H1 (cell line): ENCODE measurements around the gene TBPL2. TPM values are rescaled to one million over a fixed set of nuclear protein-coding genes. Genes with fewer than 3 reads are reported as not detected.

Experiments used
- CTCF ChIA-PET: fragments of 300-600 bp; sonication (Branson Sonifier 250); formaldehyde crosslinking; loops from one replicate; lab custom pipeline; 2021; ENCODE audit not compliant: partially characterized antibody; lab: Charles Lee
- POLR2A ChIA-PET: fragments of 300-600 bp; sonication (Branson Sonifier 250); formaldehyde crosslinking; loops from one replicate; lab custom pipeline; 2021; ENCODE audit warnings: inconsistent platforms; ENCODE audit not compliant: partially characterized antibody; lab: Charles Lee
- DNase-seq, 2 experiments: peaks; one replicate each; pipeline versions ENCODE4 v3.0.0 to v3.0.0-alpha.2; 2010 to 2022; ENCODE audit warnings: low spot score in 2 of 2, low read depth in 1 of 2, mixed read lengths in 1 of 2
- FAIRE-seq: peaks from 2 replicates; lab custom pipeline; 2011; peaks lifted over from hg19 to GRCh38; lab: Jason Lieb, UNC
- H2AFZ ChIP-seq: 2 replicates; pipeline ENCODE4 v1.8.1; 2012; ENCODE audit warnings: low read length, inconsistent platforms
- H2AK5ac ChIP-seq: 2 replicates; pipeline ENCODE4 v1.6.1; 2013; ENCODE audit warnings: low read depth, low read length
- H2BK120ac ChIP-seq: replicated peaks from 2 replicates; pipeline ENCODE3; 2013; ENCODE audit warnings: low read depth, low read length, inconsistent platforms
- H2BK12ac ChIP-seq: 2 replicates; pipeline ENCODE4 v1.6.1; 2013; ENCODE audit warnings: low read depth, low read length
- H2BK15ac ChIP-seq: 2 replicates; pipeline ENCODE4 v1.6.1; 2013; ENCODE audit warnings: low read length
- H2BK20ac ChIP-seq: 2 replicates; pipeline ENCODE4 v1.6.1; 2013; ENCODE audit warnings: low read length
- H2BK5ac ChIP-seq: 2 replicates; pipeline ENCODE4 v1.6.1; 2013; ENCODE audit warnings: low read depth, low read length
- H3K14ac ChIP-seq: 2 replicates; pipeline ENCODE4 v1.6.1; 2013; ENCODE audit warnings: inconsistent platforms; ENCODE audit not compliant: insufficient read length
- H3K18ac ChIP-seq: 2 replicates; pipeline ENCODE4 v1.6.1; 2013; ENCODE audit warnings: low read length; ENCODE audit errors: extremely low read depth
- H3K23ac ChIP-seq: 2 replicates; pipeline ENCODE4 v1.6.1; 2013; ENCODE audit warnings: inconsistent platforms; ENCODE audit not compliant: insufficient read length
- H3K23me2 ChIP-seq: 2 replicates; pipeline ENCODE4 v1.6.1; 2013; ENCODE audit warnings: low read depth, low read length
- H3K27ac ChIP-seq: 2 replicates; pipeline ENCODE4 v1.6.1; 2011; ENCODE audit warnings: low read depth, low read length, inconsistent platforms
- H3K27me3 ChIP-seq, 4 experiments: replicated peaks in 1 of 4; 1 replicate in 1 of 4; 2 replicates in 3 of 4; pipeline versions ENCODE4 v1.6.1 to v1.8.1; 2011 to 2013; ENCODE audit warnings: low read length in 3 of 4, mild to moderate bottlenecking in 3 of 4, inconsistent platforms in 2 of 4, mixed read lengths in 2 of 4, moderate library complexity in 1 of 4; ENCODE audit not compliant: control insufficient read depth in 3 of 4, insufficient read depth in 3 of 4; ENCODE audit errors: extremely low read depth in 1 of 4
- H3K36me3 ChIP-seq, 4 experiments: 2 replicates each; pipeline versions ENCODE4 v1.6.1 to v1.8.1; 2011 to 2013; ENCODE audit warnings: mild to moderate bottlenecking in 4 of 4, low read length in 3 of 4, moderate library complexity in 2 of 4, control low read depth in 1 of 4, inconsistent platforms in 1 of 4; ENCODE audit not compliant: insufficient read depth in 4 of 4, control insufficient read depth in 2 of 4
- H3K4ac ChIP-seq: replicated peaks from 2 replicates; pipeline ENCODE3; 2013; ENCODE audit warnings: low read length, low read depth, mixed read lengths, inconsistent platforms; ENCODE audit not compliant: insufficient read length
- H3K4me1 ChIP-seq, 4 experiments: replicated peaks in 1 of 4; 1 replicate in 1 of 4; 2 replicates in 3 of 4; pipeline versions ENCODE4 v1.6.1 to v1.8.1; 2011 to 2013; ENCODE audit warnings: low read length in 3 of 4, inconsistent platforms in 2 of 4, mixed read lengths in 1 of 4; ENCODE audit not compliant: insufficient read depth in 4 of 4, control insufficient read depth in 3 of 4
- H3K4me2 ChIP-seq, 2 experiments: 2 replicates each; pipeline versions ENCODE4 v1.6.1 to v1.8.1; 2011 to 2013; ENCODE audit warnings: low read depth in 2 of 2, low read length in 2 of 2, control low read depth in 1 of 2, inconsistent platforms in 1 of 2, mild to moderate bottlenecking in 1 of 2; ENCODE audit not compliant: insufficient read depth in 1 of 2
- H3K4me3 ChIP-seq, 4 experiments: fragments of 200-600, 300-600 bp in 1 of 4; sonication (generic), shearing (Covaris generic), sonication (Bioruptor Twin) in 1 of 4; 2 replicates each; pipeline versions ENCODE4 v1.5.1 to v1.8.1; 2011 to 2016; ENCODE audit warnings: low read length in 4 of 4, low read depth in 3 of 4, control low read depth in 2 of 4, inconsistent platforms in 2 of 4, mild to moderate bottlenecking in 2 of 4, mixed read lengths in 1 of 4, moderate library complexity in 1 of 4; ENCODE audit not compliant: insufficient read depth in 2 of 4; ENCODE audit errors: extremely low read depth in 1 of 4
- H3K56ac ChIP-seq: replicated peaks from 2 replicates; pipeline ENCODE3; 2013; ENCODE audit warnings: low read depth, mild to moderate bottlenecking, mixed read lengths, low read length, inconsistent platforms; ENCODE audit not compliant: insufficient read length
- H3K79me1 ChIP-seq: 2 replicates; pipeline ENCODE4 v1.6.1; 2013; ENCODE audit warnings: low read depth, low read length, control low read depth
- H3K79me2 ChIP-seq, 2 experiments: 2 replicates each; pipeline versions ENCODE4 v1.6.1 to v1.8.1; 2012 to 2013; ENCODE audit warnings: low read length in 2 of 2, mild to moderate bottlenecking in 2 of 2, inconsistent platforms in 1 of 2; ENCODE audit not compliant: insufficient read depth in 2 of 2, control insufficient read depth in 1 of 2
- H3K9ac ChIP-seq, 4 experiments: replicated peaks in 1 of 4; 1 replicate in 1 of 4; 2 replicates in 3 of 4; pipeline versions ENCODE4 v1.6.1 to v1.8.1; 2011 to 2013; ENCODE audit warnings: low read depth in 3 of 4, low read length in 3 of 4, control low read depth in 2 of 4, mild to moderate bottlenecking in 2 of 4, moderate library complexity in 2 of 4, inconsistent platforms in 1 of 4; ENCODE audit errors: extremely low read depth in 1 of 4
- H3K9me3 ChIP-seq, 2 experiments: 2 replicates each; pipeline versions ENCODE4 v1.6.1 to v1.8.1; 2012 to 2013; ENCODE audit warnings: mild to moderate bottlenecking in 2 of 2, moderate library complexity in 2 of 2, control low read depth in 1 of 2, inconsistent platforms in 1 of 2, low read depth in 1 of 2, low read length in 1 of 2, mixed read lengths in 1 of 2; ENCODE audit not compliant: insufficient read depth in 2 of 2
- H4K20me1 ChIP-seq, 2 experiments: replicated peaks in 1 of 2; 2 replicates each; pipeline versions ENCODE3 to v1.8.1; 2011 to 2013; ENCODE audit warnings: inconsistent platforms in 2 of 2, low read length in 2 of 2, mild to moderate bottlenecking in 1 of 2; ENCODE audit not compliant: insufficient read depth in 2 of 2, control insufficient read depth in 1 of 2
- H4K5ac ChIP-seq: 2 replicates; pipeline ENCODE4 v1.6.1; 2013; ENCODE audit warnings: low read length, low read depth, mixed read lengths, inconsistent platforms; ENCODE audit not compliant: insufficient read length
- H4K8ac ChIP-seq: 2 replicates; pipeline ENCODE4 v1.8.0; 2013; ENCODE audit warnings: mild to moderate bottlenecking, moderate library complexity, low read length, inconsistent platforms; ENCODE audit not compliant: insufficient read depth; ENCODE audit errors: extremely low read depth
- H4K91ac ChIP-seq: replicated peaks from 2 replicates; pipeline ENCODE3; 2013; ENCODE audit warnings: low read length, mixed read lengths, inconsistent platforms; ENCODE audit not compliant: insufficient read length
- EZH2 ChIP-seq: fragments of 200-600 bp; sonication (generic); IDR thresholded peaks from 2 replicates; pipeline ENCODE4 v1.7.1; 2012; ENCODE audit warnings: low read depth, mild to moderate bottlenecking, moderate library complexity, low read length, inconsistent platforms; ENCODE audit not compliant: severe bottlenecking
- JUND ChIP-seq: IDR thresholded peaks from 2 replicates; pipeline ENCODE4 v1.6.1; 2011; ENCODE audit warnings: mild to moderate bottlenecking, improper control_type of control experiment, low read length
- KDM4A ChIP-seq: IDR thresholded peaks from one replicate; pipeline ENCODE4 v1.7.1; 2012; ENCODE audit warnings: low read depth, mild to moderate bottlenecking, moderate library complexity, low read length, inconsistent platforms; ENCODE audit not compliant: severe bottlenecking
- SIRT6 ChIP-seq: IDR thresholded peaks from one replicate; pipeline ENCODE4 v1.7.1; 2012; ENCODE audit warnings: low read length, inconsistent platforms
- SP1 ChIP-seq: IDR thresholded peaks from 2 replicates; pipeline ENCODE4 v1.6.1; 2011; ENCODE audit warnings: low read depth, low read length
- SUZ12 ChIP-seq: fragments of 200-600 bp; sonication (generic); IDR thresholded peaks from 2 replicates; pipeline ENCODE4 v1.6.1; 2012; ENCODE audit warnings: mild to moderate bottlenecking, inconsistent platforms, low read length, moderate library complexity, mixed read lengths
- WGBS, 2 experiments: shearing (Covaris generic) in 1 of 2; methylation state at CpG; one replicate each; pipeline versions ENCODE4 v1.1.6 to v1.1.7; 2013 to 2015; ENCODE audit warnings: low lambda C conversion rate in 2 of 2, mixed read lengths in 2 of 2, inconsistent platforms in 1 of 2, low coverage in 1 of 2, missing lambda C conversion rate in 1 of 2; ENCODE audit not compliant: insufficient replicate concordance in 2 of 2, insufficient coverage in 1 of 2, insufficient read length in 1 of 2; ENCODE audit errors: extremely low coverage in 1 of 2, missing lambda C conversion rate in 1 of 2; 5-methylcytosine and 5-hydroxymethylcytosine counted together
- polyA plus RNA-seq, 7 experiments: library from polyadenylated mRNA; depleted of rRNA in 3 of 7; stranded (reverse) in 5 of 7; unstranded in 2 of 7; fragments of >200 nt in 5 of 7; fragments of 200-250 nt in 2 of 7; gene quantifications; 1 replicate in 5 of 7; 2 replicates in 1 of 7; 4 replicates in 1 of 7; pipeline versions ENCODE4 v1.2.1 to v1.2.3, GENCODE V29; 2011 to 2013; ENCODE audit warnings: missing spikeins in 2 of 7, mixed read lengths in 2 of 7
- total RNA-seq: library from RNA; stranded (reverse); fragmentation: NEBNext Ultra II Directional; extraction: Animal tissue kit (Norgen Biotek cat#: 25700); gene quantifications from 2 replicates; pipeline ENCODE4 v1.2.1, GENCODE V29; 2021

Gene TBPL2
- total and polyA plus RNA-seq, 2 of the 8 experiments (the other 6 are each of a cell fraction or from before 2014, with no cell fraction given), result 0.03 TPM; not detected in 1

DNA sequence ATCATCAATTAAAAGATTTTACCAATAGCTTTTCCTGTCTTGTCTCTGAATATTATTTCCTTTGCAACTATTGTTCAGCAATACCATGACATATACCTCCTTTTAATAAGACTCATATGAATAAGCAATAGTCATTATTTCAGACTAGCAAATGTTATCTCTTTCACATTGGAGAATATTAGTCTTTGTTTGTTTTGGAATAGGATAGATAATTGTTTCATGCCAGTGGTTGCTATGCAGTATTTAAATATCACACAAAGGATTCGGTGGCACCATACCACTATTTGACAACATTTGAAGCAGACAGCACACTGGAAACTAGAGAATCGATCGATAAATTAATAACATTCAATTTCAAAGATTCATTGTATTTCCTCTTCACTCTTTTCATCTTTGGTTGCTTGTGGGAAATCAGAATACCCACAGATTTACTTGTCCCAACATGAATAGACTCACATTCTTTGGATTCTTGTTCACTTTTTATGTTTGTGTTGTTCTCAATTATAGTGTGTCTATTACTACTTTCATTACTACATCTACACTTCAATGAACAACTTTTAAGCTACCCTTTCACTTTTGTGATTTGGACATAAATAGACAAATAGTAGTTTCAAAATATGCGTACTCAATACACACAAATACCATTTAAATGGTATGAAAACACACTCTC is 42.7 kb upstream of the TBPL2 start:
- Histone ChIP-seq H4K8ac (no peak overlapping the region), H3K79me1 (no peaks in the 10 kb centered on the region), H2AK5ac (no peak overlapping the region), H3K4me2 (no peak overlapping the region), H4K91ac (no peak overlapping the region), H4K20me1 (no peaks in the 10 kb centered on the region), H3K4me1 (no peaks in the 10 kb centered on the region), H4K5ac (no peak overlapping the region), H3K27ac (no peak overlapping the region), H2BK20ac (no peak overlapping the region), H3K23ac (no peak overlapping the region), H3K9ac (no peak overlapping the region), H3K4me3 (no peak overlapping the region), H3K27me3 (no peaks in the 10 kb centered on the region), H3K56ac (no peak overlapping the region), H2BK120ac (no peak overlapping the region), H3K79me2 (no peaks in the 10 kb centered on the region), H3K36me3 (no peaks in the 10 kb centered on the region), H3K18ac (no peak overlapping the region), H2BK5ac (no peak overlapping the region), H2AFZ (no peak overlapping the region), H2BK12ac (no peak overlapping the region), H3K9me3 (no peaks in the 10 kb centered on the region), H3K4ac (no peak overlapping the region), H3K14ac (no peak overlapping the region), H3K23me2 (peaks cover 2% of the 10 kb centered on the region; the same call in 1 of the 2 replicates), H2BK15ac (no peak overlapping the region)
- FAIRE-seq, result no peak
- CTCF ChIA-PET, result interaction anchor here (1.0 to 1.1 kb wide), 2 partner anchors 10 to 18 kb away, joined by 3 to 4 read pairs; no protein-coding TSS in a partner anchor
- POLR2A ChIA-PET, result interaction anchor here (0.9 kb wide), 1 partner anchor 8 kb away, joined by 3 read pairs; no protein-coding TSS in a partner anchor
- DNase-seq, result no peak
- TF ChIP-seq SIRT6 (no peak), SP1 (no peak), EZH2 (no peak), KDM4A (no peak), JUND (no peak), SUZ12 (no peak)
- WGBS, 2 experiments, result 84% methylated on average over 4 of the region's 4 CpGs; no CpG with 5 or more reads in 1 of the 2 experiments
